Subcutaneous adipose tissue (tissue), 4 donors: ENCODE data around the gene PDZK1IP1. TPM values are rescaled to one million over a fixed set of nuclear protein-coding genes. Genes with fewer than 3 reads are reported as not detected.

Source experiments
- total RNA-seq, 4 donors: library from RNA; depleted of rRNA; stranded (reverse); fragments of >200 nt; gene quantifications; one replicate each; pipeline ENCODE4 v1.1.0, GENCODE V29; 2016
- TF ChIP-seq, protein P1 (sequence below): fragments of 450-650 bp; IDR thresholded peaks from one replicate; pipeline ENCODE4 v1.5.1; 2016; ENCODE audit warnings: low read depth, mild to moderate bottlenecking, control low read depth, antibody characterized with exemption, moderate library complexity

The PDZK1IP1 gene
- total RNA-seq, 4 donors from 2014 or later: 0.85 to 11.3 (median 3.8) TPM; not detected in 1

DNA sequence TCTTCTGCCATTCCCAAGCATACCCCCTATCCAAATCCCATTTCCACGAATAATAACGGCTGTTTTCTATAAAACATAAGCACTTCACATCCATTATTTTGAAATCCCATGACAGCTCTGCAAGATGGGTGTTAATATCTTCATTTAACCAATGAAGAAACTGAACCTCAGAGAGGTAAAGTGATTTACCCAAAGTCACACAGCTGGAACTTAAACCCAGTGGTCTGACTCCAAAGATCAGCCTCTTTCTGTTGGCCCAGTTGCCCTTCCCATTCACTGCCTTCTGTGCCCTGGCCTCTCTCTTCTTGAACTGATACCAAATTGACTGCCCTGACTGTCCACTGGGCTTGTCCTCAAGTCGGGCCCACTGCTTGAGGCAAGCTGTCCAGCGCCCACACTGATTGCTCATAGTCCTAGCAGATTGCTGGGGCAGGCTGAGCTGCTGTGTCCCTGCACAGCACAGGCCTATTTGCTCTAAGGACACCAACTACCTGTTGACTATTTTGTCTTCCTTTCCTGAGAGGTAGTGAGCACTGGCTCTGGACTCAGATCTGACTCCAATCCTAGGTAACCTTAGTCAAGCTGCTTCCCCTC lies 22.9 kb upstream of the PDZK1IP1 start:
- TF ChIP-seq, protein P1, sequence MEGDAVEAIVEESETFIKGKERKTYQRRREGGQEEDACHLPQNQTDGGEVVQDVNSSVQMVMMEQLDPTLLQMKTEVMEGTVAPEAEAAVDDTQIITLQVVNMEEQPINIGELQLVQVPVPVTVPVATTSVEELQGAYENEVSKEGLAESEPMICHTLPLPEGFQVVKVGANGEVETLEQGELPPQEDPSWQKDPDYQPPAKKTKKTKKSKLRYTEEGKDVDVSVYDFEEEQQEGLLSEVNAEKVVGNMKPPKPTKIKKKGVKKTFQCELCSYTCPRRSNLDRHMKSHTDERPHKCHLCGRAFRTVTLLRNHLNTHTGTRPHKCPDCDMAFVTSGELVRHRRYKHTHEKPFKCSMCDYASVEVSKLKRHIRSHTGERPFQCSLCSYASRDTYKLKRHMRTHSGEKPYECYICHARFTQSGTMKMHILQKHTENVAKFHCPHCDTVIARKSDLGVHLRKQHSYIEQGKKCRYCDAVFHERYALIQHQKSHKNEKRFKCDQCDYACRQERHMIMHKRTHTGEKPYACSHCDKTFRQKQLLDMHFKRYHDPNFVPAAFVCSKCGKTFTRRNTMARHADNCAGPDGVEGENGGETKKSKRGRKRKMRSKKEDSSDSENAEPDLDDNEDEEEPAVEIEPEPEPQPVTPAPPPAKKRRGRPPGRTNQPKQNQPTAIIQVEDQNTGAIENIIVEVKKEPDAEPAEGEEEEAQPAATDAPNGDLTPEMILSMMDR: no peak

DNA sequence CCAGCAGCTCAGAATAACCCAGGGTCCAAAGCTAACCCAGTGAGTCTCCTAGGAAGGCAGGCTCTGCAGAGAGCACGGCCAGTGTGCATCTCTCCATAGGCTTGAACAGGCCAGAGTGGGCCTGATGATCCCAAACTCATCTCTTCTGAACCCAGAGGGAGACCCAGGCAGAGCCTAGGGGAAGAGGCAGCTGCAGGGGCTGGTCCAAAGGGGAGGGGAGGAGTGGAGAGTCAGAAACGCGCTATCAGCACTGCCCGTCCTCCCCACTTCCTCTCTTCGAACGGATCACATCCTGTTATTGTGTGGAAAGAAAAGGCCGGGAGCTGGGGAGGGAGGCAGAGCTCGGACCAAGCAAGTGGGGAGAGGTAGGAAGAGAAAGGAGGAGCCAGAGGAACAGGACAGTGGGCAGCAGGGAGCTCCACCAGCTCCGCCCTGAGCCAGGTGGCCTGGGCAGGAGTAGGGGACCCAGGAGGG lies 22.0 kb upstream of the PDZK1IP1 start:
- TF ChIP-seq, protein P1: no peak

DNA sequence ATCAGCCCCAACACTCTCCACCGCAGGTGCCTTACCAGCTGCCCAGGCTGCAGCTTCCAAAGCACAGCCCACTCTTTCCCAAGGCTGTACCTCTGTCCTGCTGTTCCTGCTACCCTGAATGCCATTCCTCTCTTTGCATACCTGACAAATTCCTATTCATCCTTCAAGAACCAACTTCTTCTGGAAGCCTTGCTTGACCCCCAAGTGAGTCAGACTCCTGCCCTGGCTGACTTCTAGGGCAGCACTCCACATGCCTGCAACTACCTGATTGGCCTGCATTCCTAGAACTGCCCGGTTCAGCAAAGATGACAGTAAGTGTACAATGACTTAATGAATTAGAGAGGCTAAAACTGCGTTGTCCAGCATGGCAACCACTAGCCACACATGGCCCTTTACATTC lies 20.8 kb upstream of the PDZK1IP1 start:
- TF ChIP-seq, protein P1: no peak

DNA sequence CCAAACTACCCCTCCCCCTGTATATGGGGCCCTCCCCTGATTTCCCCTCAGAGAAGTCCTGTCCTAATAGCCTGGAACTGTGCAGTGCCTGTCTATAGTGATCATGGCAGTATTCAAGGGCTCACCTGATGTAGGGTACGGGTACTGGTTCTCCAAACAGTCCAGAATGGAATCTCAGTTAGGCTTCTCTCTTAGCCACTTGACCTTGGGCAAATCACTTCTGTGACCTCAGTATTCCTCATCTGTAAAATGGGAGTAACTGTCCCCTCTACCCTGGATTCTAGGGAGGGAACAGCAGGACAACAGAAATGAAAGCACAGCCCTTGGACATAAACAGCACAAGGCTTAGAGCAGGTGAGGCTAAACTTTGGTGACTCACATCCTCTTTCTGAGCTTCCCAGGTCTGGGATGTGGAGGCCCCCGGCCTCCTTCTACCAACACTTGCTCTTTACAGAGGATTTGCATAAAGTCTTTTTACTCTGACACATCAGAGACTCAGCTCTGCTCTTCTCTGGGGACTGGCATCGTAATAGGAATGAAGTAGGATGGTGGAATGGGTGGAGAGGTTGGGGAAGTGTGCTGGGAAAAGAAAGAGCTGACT lies 20.0 kb upstream of the PDZK1IP1 start:
- TF ChIP-seq, protein P1: no peak

DNA sequence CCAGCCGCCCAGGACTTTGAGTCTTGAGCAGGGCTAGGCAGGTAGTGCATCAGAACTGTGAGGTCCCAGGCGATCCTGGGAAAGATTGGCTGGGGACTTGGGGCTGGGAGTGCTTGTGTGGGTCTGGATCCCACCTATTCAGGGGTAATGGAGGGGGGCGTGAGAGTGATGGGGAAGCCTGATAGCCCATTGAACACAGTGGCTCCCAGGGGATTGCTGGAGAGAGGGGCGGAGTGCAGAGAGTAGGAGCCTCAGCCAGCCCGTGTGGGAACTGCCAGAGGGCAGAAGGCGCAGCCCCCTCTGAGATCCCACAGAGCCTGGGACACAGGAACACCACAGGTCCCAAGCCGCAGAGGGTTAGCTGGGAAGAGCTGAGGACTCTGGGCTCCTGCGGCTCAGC lies 19.3 kb upstream of the PDZK1IP1 start:
- TF ChIP-seq, protein P1: no peak

DNA sequence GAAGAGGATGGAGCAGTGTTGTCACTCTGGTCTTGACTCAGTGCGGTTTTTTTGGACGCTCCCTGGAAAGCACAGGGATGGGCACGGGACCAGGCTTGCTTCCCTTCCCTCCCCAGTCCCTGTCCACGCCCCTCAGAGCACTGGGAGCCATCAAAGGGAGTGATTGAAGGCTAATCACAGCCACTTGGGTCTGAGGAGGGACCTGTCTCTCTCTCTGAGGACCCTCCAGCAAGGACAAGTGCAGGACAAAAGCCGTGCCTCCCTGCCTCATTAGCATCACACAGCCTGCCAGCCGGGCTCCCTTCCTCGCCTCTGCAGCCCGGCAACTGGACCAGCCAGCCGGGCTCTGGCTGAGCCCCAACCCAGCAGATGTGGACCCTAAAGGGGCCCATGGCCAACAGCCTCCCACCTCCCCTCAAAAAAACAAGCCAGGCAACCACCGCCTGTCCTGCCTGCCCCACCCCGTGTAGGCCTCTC lies 18.6 kb upstream of the PDZK1IP1 start:
- TF ChIP-seq, protein P1: no peak

DNA sequence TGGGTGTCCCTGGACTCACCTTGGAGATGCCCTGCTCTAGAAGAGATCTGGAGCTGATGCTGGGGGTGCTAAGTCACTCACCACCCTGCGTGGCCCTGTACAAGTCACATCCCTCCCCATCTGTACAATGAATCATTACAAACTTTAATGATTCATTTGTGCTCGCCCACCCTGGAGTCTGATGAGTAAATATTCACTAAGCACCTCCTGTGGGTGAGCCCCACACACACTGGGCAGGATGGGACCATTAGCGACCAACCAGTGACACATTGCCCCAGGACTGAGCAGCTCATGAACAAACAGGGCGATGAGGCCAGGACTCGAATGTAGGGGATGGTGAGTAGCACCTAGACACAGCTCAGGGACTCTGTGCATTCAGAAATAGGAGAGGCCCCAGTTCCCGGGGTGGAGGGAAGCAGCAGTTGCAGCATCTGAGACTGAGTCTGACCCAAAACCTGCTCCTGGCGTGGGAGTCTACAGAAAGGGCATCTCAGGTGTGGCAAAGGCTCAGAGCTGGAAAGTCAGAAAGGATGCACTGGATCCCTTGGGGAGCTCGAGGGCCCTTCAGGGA lies 18.1 kb upstream of the PDZK1IP1 start:
- TF ChIP-seq, protein P1: no peak
